ENCODE measurements around the gene PAX7. TPM values are rescaled to one million over a fixed set of nuclear protein-coding genes. Genes with fewer than 3 reads are reported as not detected.
"Not testable (repeated sequence)": the region's sequence is repeated elsewhere in the genome, so short reads cannot be mapped to it uniquely, and the experiment has no call there.

Gene PAX7
- total RNA-seq, 2 donors from 2014 or later, result not detected

DNA sequence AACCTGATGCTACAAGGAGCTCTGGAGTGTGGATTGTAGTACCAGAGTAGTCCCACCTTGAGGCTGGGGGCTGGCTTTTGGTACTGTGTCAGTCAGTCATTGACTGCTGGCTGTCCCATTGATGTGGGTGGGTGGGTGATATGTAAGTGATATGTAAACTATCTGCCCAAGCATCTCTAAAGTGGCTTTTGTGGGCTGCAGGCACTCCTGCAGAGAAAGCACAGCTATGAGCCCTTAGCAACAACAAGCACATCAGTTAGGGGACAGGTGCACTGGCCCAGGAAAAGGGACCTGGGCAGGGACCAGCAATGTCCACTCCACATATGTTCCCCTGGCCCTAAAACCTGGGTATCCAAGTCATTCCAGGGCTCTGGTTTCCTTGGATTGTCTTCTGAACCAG is 118.9 kb downstream of the PAX7 start:
- H3K9me3 ChIP-seq (ENCODE audit: control insufficient read depth, low read length, poor library complexity, severe bottlenecking), result no peaks in the 10 kb centered on the region
- peaks cover 49% of the 10 kb centered on the region for H3K27me3 Mint-ChIP-seq
- no peaks in the 10 kb centered on the region for H3K36me3 Mint-ChIP-seq (ENCODE audit: low read depth)
- no peak overlapping the region for H3K4me3 Mint-ChIP-seq
- no peaks in the 10 kb centered on the region for H3K4me1 Mint-ChIP-seq
- no peak for ATAC-seq
- DNase-seq, result no peak
- no peak overlapping the region for H3K27ac Mint-ChIP-seq

DNA sequence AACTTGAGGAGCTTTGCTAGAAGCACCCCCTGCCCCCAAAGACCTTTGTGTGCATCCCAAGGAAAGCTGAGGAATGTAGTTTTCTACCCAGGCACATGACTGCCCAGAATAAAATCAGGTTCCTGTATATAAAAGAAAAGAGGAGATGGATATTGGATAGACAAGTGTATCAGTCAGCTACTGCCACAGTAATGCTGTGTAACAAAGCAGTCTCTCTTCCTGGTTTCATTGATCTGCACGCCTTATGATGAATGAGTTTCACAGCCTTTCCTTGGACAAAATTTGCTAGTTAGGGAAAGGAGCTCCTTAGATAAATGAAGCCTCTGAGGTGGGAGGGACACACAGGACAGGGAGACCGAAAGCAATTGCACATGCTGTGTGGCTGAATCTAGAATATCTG is 120.0 kb downstream of the PAX7 start:
- H3K9me3 ChIP-seq (ENCODE audit: control insufficient read depth, low read length, poor library complexity, severe bottlenecking), result no peaks in the 10 kb centered on the region
- ATAC-seq, result no peak
- H3K4me1 Mint-ChIP-seq, result no peaks in the 10 kb centered on the region
- no peak overlapping the region for H3K27ac Mint-ChIP-seq
- H3K27me3 Mint-ChIP-seq, result peaks cover 49% of the 10 kb centered on the region
- no peaks in the 10 kb centered on the region for H3K36me3 Mint-ChIP-seq (ENCODE audit: low read depth)
- no peak for DNase-seq
- H3K4me3 Mint-ChIP-seq, result no peak overlapping the region

DNA sequence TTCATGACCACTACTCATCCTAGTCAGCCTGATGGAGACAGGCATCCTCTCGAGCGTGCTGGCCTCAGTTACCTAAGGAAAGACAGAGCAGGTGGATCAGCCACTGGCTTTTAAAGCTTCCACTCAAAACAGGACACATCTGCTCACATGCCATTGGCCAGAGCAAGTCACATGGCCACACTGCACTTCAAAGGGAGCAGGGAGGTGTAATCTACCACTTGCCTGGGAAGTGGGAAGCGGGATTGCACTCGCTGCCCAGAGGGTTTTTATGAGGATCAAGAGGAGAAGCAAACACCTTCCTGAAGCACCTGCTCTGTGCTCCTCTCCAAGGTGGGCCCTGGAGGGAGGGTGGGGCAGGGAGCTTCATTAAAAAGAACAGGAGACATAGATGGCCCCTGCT is 120.8 kb downstream of the PAX7 start:
- Mint-ChIP-seq H3K36me3 (ENCODE audit: low read depth) (no peaks in the 10 kb centered on the region), H3K4me1 (no peaks in the 10 kb centered on the region), H3K27ac (no peak overlapping the region), H3K27me3 (peaks cover 47% of the 10 kb centered on the region), H3K4me3 (no peak overlapping the region)
- ATAC-seq (no peak), DNase-seq (no peak)
- no peaks in the 10 kb centered on the region for H3K9me3 ChIP-seq (ENCODE audit: control insufficient read depth, low read length, poor library complexity, severe bottlenecking)

DNA sequence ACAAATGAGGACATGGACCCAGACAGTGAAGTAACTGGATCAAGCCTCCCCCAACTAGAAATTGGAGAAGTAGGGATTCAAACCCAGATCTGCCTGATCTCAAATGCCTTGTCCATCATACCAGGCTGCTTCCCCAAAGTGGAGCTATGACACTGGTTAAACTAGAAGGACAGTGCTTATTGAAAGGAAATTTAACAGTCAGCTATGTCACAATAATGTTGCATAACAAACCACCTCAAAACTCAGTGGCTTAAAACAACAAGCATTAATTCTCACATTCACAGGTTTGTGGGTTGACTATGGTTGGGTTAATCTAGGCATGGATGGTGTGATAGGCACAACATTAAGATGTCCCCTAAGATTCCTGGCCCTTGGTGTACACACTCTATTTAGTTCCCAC is 121.8 kb downstream of the PAX7 start:
- H3K27me3 Mint-ChIP-seq, result peaks cover 46% of the 10 kb centered on the region
- no peaks in the 10 kb centered on the region for H3K36me3 Mint-ChIP-seq (ENCODE audit: low read depth)
- no peak for ATAC-seq

DNA sequence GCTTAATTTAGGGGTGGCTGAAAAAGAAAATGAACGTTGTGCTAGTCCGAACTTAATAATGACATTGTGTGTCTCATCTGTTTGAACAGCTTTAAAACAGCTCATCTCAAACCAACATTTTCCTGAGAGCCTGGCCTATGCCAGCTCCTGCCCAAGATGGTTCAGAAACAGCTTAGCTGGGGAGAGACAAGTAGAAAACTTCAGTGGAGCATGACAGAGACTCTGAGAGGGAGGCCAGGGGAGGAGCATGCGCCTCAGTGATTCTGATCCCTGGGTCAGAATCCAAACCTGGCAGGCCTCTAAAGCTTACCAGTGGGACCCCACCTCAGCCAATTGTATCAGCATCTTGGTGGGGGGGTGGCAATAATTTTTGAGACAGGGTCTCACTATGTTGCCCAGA is 129.5 kb downstream of the PAX7 start:
- Mint-ChIP-seq H3K27me3 (peaks cover 56% of the 10 kb centered on the region), H3K27ac (no peak overlapping the region), H3K36me3 (ENCODE audit: low read depth) (no peaks in the 10 kb centered on the region), H3K4me3 (no peak overlapping the region), H3K4me1 (no peaks in the 10 kb centered on the region)
- DNase-seq (no peak), ATAC-seq (no peak)
- no peaks in the 10 kb centered on the region for H3K9me3 ChIP-seq (ENCODE audit: control insufficient read depth, low read length, poor library complexity, severe bottlenecking)

More for the DNA sequence above, 121.8 kb downstream of the PAX7 start:
- H3K9me3 ChIP-seq (ENCODE audit: control insufficient read depth, low read length, poor library complexity, severe bottlenecking), result no peaks in the 10 kb centered on the region
- DNase-seq, result no peak
- no peak overlapping the region for H3K27ac Mint-ChIP-seq
- no peaks in the 10 kb centered on the region for H3K4me1 Mint-ChIP-seq
- H3K4me3 Mint-ChIP-seq, result no peak overlapping the region

DNA sequence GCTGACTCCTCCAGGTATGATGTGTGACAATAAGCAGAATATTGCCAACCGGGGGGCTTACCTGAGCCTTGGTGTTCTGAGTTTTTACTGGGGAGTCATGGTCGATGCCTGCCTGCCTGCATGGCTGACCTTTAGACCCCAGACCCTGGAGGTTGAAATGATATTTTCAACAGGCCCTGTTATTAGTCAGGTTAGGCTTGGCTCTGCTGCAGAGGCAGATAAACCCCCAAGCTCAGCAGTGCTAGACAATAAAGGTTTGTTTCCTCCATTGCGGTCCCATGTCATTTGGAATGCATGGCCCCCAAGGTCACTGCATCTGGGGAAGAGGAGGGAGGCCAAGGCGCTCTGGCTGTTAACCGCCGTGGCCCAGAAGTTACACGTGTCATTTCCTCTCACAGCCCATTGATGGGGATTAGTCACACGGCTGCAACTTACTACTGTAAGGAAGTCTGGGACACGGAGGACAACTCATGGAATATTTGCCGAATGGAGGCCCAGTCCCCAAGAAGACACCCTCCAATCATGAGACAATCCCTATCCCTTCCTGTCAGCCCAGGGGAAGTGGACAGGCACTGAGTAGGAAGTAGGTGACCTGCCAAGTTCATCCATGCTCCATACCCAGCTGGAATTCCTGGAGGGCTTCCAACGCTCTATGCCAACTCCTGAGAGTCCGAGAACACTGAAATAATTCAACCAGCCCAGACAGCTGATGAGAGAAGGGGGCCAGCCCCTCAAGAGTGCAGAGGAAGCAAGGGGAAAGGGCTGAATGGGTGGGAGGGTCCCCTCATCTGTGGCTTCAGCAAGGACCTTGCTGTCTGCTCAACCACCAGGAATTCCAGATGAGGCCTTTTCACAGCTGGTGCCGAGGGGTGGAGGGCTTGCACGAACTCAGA is 131.5 kb downstream of the PAX7 start:
- no peaks in the 10 kb centered on the region for H3K4me1 Mint-ChIP-seq
- H3K9me3 ChIP-seq (ENCODE audit: control insufficient read depth, low read length, poor library complexity, severe bottlenecking), result no peaks in the 10 kb centered on the region
- no peaks in the 10 kb centered on the region for H3K36me3 Mint-ChIP-seq (ENCODE audit: low read depth)
- no peak overlapping the region for H3K27ac Mint-ChIP-seq
- ATAC-seq, result no peak
- no peak for DNase-seq
- H3K4me3 Mint-ChIP-seq, result no peak overlapping the region
- peaks cover 68% of the 10 kb centered on the region for H3K27me3 Mint-ChIP-seq

DNA sequence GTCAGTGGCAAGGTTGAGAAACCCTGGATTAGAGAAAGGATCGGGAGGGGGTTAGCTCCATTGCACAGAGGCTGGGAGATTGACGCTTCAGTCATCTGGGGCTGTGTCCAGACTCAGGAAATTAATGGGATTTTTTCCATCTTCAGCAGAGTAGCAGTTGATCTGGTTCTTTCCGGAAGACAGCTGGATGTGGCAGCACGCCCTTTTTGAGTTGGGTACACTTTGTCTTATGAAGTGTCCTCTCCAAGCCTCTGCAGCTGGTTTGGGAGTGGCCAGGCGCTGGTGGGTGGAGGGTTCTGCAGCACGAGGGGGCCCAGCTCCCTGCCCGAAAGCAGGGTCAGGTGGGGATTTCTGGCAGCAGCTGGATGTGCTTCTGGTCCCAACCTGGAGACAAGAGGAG is 133.7 kb downstream of the PAX7 start:
- Mint-ChIP-seq H3K27ac (no peak overlapping the region), H3K27me3 (peaks cover 77% of the 10 kb centered on the region), H3K4me1 (no peaks in the 10 kb centered on the region), H3K36me3 (ENCODE audit: low read depth) (no peaks in the 10 kb centered on the region), H3K4me3 (no peak overlapping the region)
- no peaks in the 10 kb centered on the region for H3K9me3 ChIP-seq (ENCODE audit: control insufficient read depth, low read length, poor library complexity, severe bottlenecking)
- ATAC-seq (no peak), DNase-seq (no peak)

DNA sequence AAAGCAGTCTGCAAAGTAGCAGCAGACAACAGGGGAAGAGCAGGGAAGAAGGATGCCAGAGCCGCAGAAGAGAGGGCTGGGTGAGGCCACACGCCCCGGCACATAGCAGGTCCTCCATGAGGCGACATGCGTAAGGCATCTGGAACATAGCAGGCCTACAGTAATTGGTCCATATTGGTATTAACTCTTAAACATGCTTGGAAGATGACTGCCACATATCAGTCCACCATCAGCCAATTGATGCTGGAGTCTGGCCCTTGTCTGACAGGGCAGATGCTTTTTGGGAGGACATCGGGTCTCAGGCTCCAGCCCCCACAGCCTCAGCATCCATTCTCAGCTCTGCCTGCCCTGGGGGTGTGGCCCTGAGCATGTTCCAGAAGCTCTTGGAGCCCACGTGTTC is 135.1 kb downstream of the PAX7 start:
- Mint-ChIP-seq H3K27me3 (peaks cover 81% of the 10 kb centered on the region), H3K36me3 (ENCODE audit: low read depth) (peaks cover 4% of the 10 kb centered on the region), H3K27ac (no peak overlapping the region), H3K4me1 (no peaks in the 10 kb centered on the region), H3K4me3 (no peak overlapping the region)
- H3K9me3 ChIP-seq (ENCODE audit: control insufficient read depth, low read length, poor library complexity, severe bottlenecking), result no peaks in the 10 kb centered on the region
- DNase-seq (no peak), ATAC-seq (no peak)

DNA sequence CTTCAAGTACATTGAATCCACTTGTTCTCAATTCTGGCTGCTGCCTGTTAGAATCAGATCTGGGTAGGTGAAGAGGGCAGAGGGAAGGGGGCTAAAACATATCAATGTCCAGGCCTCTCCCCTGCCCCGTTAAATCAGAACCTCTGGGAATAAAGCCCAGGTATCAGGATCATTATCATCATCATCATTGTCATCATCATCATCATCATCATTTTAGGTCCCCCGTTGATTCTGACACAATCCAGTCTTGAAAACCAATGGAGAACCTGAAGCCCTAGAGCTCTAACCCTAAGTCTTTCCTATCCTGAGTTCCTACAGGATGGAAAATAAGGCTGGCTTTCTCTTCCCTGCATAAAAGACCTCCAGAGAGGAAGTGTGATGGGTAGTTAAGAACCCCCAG is 135.7 kb downstream of the PAX7 start:
- Mint-ChIP-seq H3K36me3 (ENCODE audit: low read depth) (peaks cover 4% of the 10 kb centered on the region), H3K4me3 (no peak overlapping the region), H3K4me1 (no peaks in the 10 kb centered on the region), H3K27me3 (peaks cover 76% of the 10 kb centered on the region), H3K27ac (no peak overlapping the region)
- no peak for DNase-seq
- no peak for ATAC-seq
- H3K9me3 ChIP-seq (ENCODE audit: control insufficient read depth, low read length, poor library complexity, severe bottlenecking), result no peaks in the 10 kb centered on the region

DNA sequence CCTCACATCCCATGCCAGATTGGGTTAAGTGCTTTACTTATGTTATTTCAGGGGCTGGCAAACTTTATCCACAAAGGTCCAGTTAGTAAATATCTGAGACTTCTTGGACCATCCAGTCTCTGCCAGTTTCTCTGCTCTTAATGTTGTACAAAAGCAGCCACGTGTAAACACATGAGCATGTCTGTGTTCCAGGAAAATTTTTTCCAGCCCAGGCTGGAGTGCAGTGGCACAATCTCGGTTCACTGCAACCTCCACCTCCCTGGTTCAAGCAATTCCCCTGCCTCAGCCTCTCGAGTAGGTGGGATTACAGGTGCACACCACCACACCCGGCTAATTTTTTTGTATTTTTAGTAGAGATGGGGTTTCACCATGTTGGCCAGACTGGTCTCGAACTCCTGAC is 136.9 kb downstream of the PAX7 start:
- H3K4me3 Mint-ChIP-seq; H3K36me3 Mint-ChIP-seq (ENCODE audit: low read depth); H3K27ac Mint-ChIP-seq; DNase-seq; H3K9me3 ChIP-seq (ENCODE audit: control insufficient read depth, low read length, poor library complexity, severe bottlenecking); H3K4me1 Mint-ChIP-seq; ATAC-seq: not testable (repeated sequence)
- peaks cover 69% of the 10 kb centered on the region for H3K27me3 Mint-ChIP-seq

DNA sequence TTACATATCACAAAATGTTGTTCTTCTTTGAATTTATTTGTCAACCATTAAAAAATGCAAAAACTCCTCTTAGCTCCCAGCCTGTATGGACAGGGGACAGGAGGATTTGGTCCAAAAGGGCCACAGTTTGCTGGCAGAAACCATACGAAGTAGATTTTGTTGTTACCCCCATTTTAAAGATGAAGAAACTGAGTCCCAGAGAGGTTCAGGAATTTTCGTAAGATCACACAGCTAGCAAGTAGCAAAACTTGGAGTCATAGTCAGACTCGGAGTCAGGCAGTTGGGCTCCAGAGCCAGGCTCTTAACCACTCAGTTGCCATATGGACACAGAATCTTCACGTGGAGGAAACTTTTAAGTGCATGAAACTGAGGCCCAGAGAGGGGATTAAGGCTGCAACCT is 137.4 kb downstream of the PAX7 start:
- DNase-seq (no peak), ATAC-seq (no peak)
- no peak overlapping the region for H3K27ac Mint-ChIP-seq
- H3K4me1 Mint-ChIP-seq, result no peaks in the 10 kb centered on the region
- peaks cover 4% of the 10 kb centered on the region for H3K36me3 Mint-ChIP-seq (ENCODE audit: low read depth)
- H3K4me3 Mint-ChIP-seq, result no peak overlapping the region
- H3K9me3 ChIP-seq (ENCODE audit: control insufficient read depth, low read length, poor library complexity, severe bottlenecking), result no peaks in the 10 kb centered on the region
- H3K27me3 Mint-ChIP-seq, result peaks cover 69% of the 10 kb centered on the region

DNA sequence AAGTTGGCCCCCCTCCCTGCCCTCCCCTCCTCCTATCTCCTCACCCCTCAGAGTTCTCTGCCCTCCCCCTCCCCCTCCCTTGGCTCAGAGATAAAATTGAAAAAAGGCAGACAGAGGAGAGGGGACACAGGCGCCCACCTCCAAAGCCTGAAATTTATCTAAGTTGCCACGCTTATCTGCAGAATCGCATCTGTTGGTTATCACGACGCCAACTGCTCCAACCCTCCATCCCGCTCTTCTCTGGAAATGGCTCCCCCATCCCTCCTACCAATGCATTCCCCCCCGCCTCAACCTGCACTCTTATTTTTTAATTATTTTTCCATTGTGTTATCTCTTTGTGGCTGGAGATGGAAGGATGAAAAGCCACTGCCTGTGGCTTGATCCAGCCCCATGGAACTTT is 138.5 kb downstream of the PAX7 start:
- DNase-seq, result no peak
- Mint-ChIP-seq H3K27ac (no peak overlapping the region), H3K36me3 (ENCODE audit: low read depth) (peaks cover 7% of the 10 kb centered on the region), H3K4me1 (no peaks in the 10 kb centered on the region), H3K27me3 (peaks cover 69% of the 10 kb centered on the region), H3K4me3 (no peak overlapping the region)
- no peaks in the 10 kb centered on the region for H3K9me3 ChIP-seq (ENCODE audit: control insufficient read depth, low read length, poor library complexity, severe bottlenecking)
- ATAC-seq, result no peak

DNA sequence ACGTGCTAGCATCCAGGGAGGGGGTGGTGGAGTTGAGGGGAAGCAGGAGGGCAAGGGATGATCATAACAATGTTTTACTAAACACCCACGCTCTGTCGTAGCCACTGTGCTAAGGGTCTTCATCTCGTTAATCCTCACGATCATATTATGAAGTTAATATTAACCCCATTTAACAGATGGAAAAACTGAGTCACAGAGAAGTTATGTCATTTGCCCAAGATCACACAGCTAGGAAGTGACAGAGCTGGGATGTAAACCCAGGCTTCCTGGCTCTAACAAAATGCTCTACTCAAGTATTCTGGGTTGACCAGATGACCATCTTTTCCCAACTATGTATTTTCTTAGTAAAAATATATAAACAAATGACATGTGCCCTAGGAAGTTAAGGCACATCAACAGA is 140.2 kb downstream of the PAX7 start:
- Mint-ChIP-seq H3K4me3 (no peak overlapping the region), H3K4me1 (no peaks in the 10 kb centered on the region), H3K27me3 (peaks cover 67% of the 10 kb centered on the region), H3K27ac (no peak overlapping the region), H3K36me3 (ENCODE audit: low read depth) (peaks cover 7% of the 10 kb centered on the region)
- DNase-seq (no peak), ATAC-seq (no peak)
- H3K9me3 ChIP-seq (ENCODE audit: control insufficient read depth, low read length, poor library complexity, severe bottlenecking), result no peaks in the 10 kb centered on the region

DNA sequence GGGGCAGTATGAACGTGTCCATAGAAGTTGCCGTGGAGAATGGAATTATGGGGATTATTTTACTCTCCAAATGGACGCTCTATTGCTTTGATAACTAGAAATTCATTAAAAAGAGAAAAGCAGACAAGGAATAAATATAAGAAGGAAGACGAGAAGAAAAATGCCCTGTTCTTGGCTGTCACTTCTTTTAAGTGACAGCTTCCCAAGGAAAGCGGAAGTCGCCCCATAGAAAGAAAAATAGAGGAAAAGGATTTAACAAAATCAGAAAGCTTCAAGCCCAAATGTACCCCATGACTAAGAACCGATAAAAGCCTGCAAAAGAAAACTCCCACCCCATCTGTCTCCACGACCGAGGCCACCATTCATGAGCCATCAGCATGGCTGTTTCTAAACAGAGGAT is 143.1 kb downstream of the PAX7 start:
- Mint-ChIP-seq H3K36me3 (ENCODE audit: low read depth) (peaks cover 7% of the 10 kb centered on the region), H3K4me3 (no peak overlapping the region), H3K27me3 (peaks cover 77% of the 10 kb centered on the region), H3K4me1 (no peaks in the 10 kb centered on the region), H3K27ac (no peak overlapping the region)
- DNase-seq (no peak), ATAC-seq (no peak)
- H3K9me3 ChIP-seq (ENCODE audit: control insufficient read depth, low read length, poor library complexity, severe bottlenecking), result no peaks in the 10 kb centered on the region
